GM12878 (cell line): ENCODE data around the gene SMIM35. TPM values are rescaled to one million over a fixed set of nuclear protein-coding genes. Genes with fewer than 3 reads are reported as not detected.

Experiments
- ATAC-seq: fragments of 200-7000 bp; cut with Tn5 transposase; 3 replicates; pipeline ENCODE4 v1.9.1; 2020; ENCODE audit warnings: mild to moderate bottlenecking, moderate library complexity
- BruUV-seq: library from RNA; stranded (reverse); fragments of 400-500 nt; replicated peaks from 2 replicates; lab custom pipeline; 2021; lab: Mats Ljungman, UMichigan
- CTCF ChIA-PET: fragments of 300-600 bp; sonication (Branson Sonifier 250); formaldehyde crosslinking; extraction: SDS; loops from one replicate; lab custom pipeline; 2021; ENCODE audit warnings: inconsistent platforms; lab: Yijun Ruan, JAX
- POLR2A ChIA-PET: fragments of 350-600 bp; formaldehyde crosslinking; extraction: SDS; loops from one replicate; lab custom pipeline; 2021; ENCODE audit warnings: inconsistent platforms; lab: Charles Lee
- RAD21 ChIA-PET: fragments of 300-600 bp; sonication (Branson Sonifier 250); formaldehyde crosslinking; loops from one replicate; lab custom pipeline; 2023; ENCODE audit warnings: antibody characterized with exemption; ENCODE audit not compliant: unreplicated experiment; lab: Charles Lee
- SMC1A ChIA-PET: fragments of 300-600 bp; sonication (Branson Sonifier 250); formaldehyde crosslinking; loops from one replicate; lab custom pipeline; 2023; ENCODE audit not compliant: unreplicated experiment, uncharacterized antibody; lab: Charles Lee
- DNase-seq: peaks from one replicate; pipeline ENCODE4 v3.0.0-alpha.2; 2011; ENCODE audit warnings: low read depth, low spot score
- FAIRE-seq: peaks from 3 replicates; lab custom pipeline; 2011; peaks lifted over from hg19 to GRCh38; lab: Jason Lieb, UNC
- H2AFZ ChIP-seq: 2 replicates; pipeline ENCODE4 v1.6.0; 2011; ENCODE audit warnings: low read depth, low read length, control low read depth; ENCODE audit not compliant: control insufficient read depth
- H3K27ac ChIP-seq: 2 replicates; pipeline ENCODE4 v1.5.1; 2011; ENCODE audit warnings: control low read depth; ENCODE audit not compliant: control insufficient read depth, insufficient read depth
- H3K27me3 ChIP-seq, 2 experiments: replicated peaks in 1 of 2; 2 replicates each; pipeline versions ENCODE4 v1.6.0 to v1.6.1; 2011; ENCODE audit warnings: low read length in 1 of 2; ENCODE audit not compliant: control insufficient read depth in 2 of 2, insufficient read depth in 2 of 2
- H3K36me3 ChIP-seq, 2 experiments: 2 replicates each; pipeline ENCODE4 v1.5.1; 2011; ENCODE audit warnings: low read length in 1 of 2; ENCODE audit not compliant: control insufficient read depth in 2 of 2, insufficient read depth in 2 of 2
- H3K4me1 ChIP-seq: 2 replicates; pipeline ENCODE4 v1.6.1; 2011; ENCODE audit warnings: mild to moderate bottlenecking, low read length, moderate library complexity, mixed read lengths; ENCODE audit not compliant: control insufficient read depth, insufficient read depth
- H3K4me2 ChIP-seq: 2 replicates; pipeline ENCODE4 v1.6.0; 2011; ENCODE audit warnings: control low read depth; ENCODE audit not compliant: control insufficient read depth, insufficient read depth
- H3K4me3 ChIP-seq: fragments of 200-600 bp; sonication (generic); 2 replicates; pipeline ENCODE4 v1.5.1; 2016
- H3K79me2 ChIP-seq: 2 replicates; pipeline ENCODE4 v1.6.0; 2011; ENCODE audit warnings: low read length; ENCODE audit not compliant: control insufficient read depth, insufficient read depth
- H3K9ac ChIP-seq: 2 replicates; pipeline ENCODE4 v1.8.0; 2011; ENCODE audit warnings: low read length, control low read depth, mixed read lengths; ENCODE audit not compliant: control insufficient read depth, insufficient read depth
- H3K9me3 ChIP-seq: replicated peaks from 3 replicates; pipeline ENCODE4 v1.5.1; 2011; ENCODE audit warnings: mild to moderate bottlenecking, low read length; ENCODE audit not compliant: control insufficient read depth, insufficient read depth
- H4K20me1 ChIP-seq: 2 replicates; pipeline ENCODE4 v1.6.0; 2011; ENCODE audit not compliant: control insufficient read depth, insufficient read depth
- BCL11A ChIP-seq: IDR thresholded peaks from 2 replicates; pipeline ENCODE4 v1.6.1; 2011; ENCODE audit warnings: low read depth, low read length
- FOXK2 ChIP-seq: fragments of 450-650 bp; IDR thresholded peaks from 2 replicates; pipeline ENCODE4 v1.6.1; 2017; ENCODE audit warnings: mild to moderate bottlenecking, moderate library complexity
- IKZF2 ChIP-seq, 2 experiments: fragments of 450-650 bp; IDR thresholded peaks; 2 replicates each; pipeline ENCODE4 v1.6.1; 2017; ENCODE audit warnings: mild to moderate bottlenecking in 2 of 2, moderate library complexity in 2 of 2
- MTA2 ChIP-seq: fragments of 450-650 bp; IDR thresholded peaks from 2 replicates; pipeline ENCODE4 v1.6.1; 2016; ENCODE audit warnings: low read depth, mild to moderate bottlenecking, moderate library complexity
- NFYB ChIP-seq: IDR thresholded peaks from 2 replicates; pipeline ENCODE4 v1.6.1; 2011; ENCODE audit warnings: low read depth, mild to moderate bottlenecking, low read length, improper control_type of control experiment, moderate library complexity; ENCODE audit not compliant: insufficient read depth
- PML ChIP-seq: IDR thresholded peaks from 2 replicates; pipeline ENCODE4 v1.6.1; 2012; ENCODE audit warnings: low read length, inconsistent platforms
- RUNX3 ChIP-seq: IDR thresholded peaks from 2 replicates; pipeline ENCODE4 v1.6.1; 2012; ENCODE audit warnings: low read length, inconsistent platforms
- SMC3 ChIP-seq: IDR thresholded peaks from 2 replicates; pipeline ENCODE4 v1.6.1; 2011; ENCODE audit warnings: low read length, improper control_type of control experiment, borderline replicate concordance
- SRF ChIP-seq, 2 experiments: IDR thresholded peaks; 2 replicates each; pipeline ENCODE4 v1.6.1; 2011; ENCODE audit warnings: low read depth in 2 of 2, low read length in 2 of 2, mild to moderate bottlenecking in 1 of 2, moderate library complexity in 1 of 2
- TBL1XR1 ChIP-seq: IDR thresholded peaks from 2 replicates; pipeline ENCODE4 v1.6.1; 2012; ENCODE audit warnings: low read depth, low read length, improper control_type of control experiment
- TCF3 ChIP-seq: IDR thresholded peaks from 2 replicates; pipeline ENCODE4 v1.6.1; 2012; ENCODE audit warnings: low read depth, mild to moderate bottlenecking, low read length, borderline replicate concordance; ENCODE audit not compliant: insufficient read depth
- YBX1 ChIP-seq: fragments of 450-650 bp; IDR thresholded peaks from 2 replicates; pipeline ENCODE4 v1.6.1; 2016; ENCODE audit warnings: antibody characterized with exemption
- WGBS: methylation state at CpG from one replicate; pipeline ENCODE4 v1.1.6; 2016; ENCODE audit warnings: low lambda C conversion rate; ENCODE audit not compliant: insufficient replicate concordance, insufficient coverage; ENCODE audit errors: missing lambda C conversion rate; 5-methylcytosine and 5-hydroxymethylcytosine counted together
- in situ Hi-C: fragments of 300-500 bp; cut with MboI; formaldehyde crosslinking; loops from 9 replicates; pipeline ENCODE4 v1.14.3; 2018; ENCODE audit warnings: mixed read lengths
- intact Hi-C: fragments of 100-400 bp; cut with micrococcal nuclease; formaldehyde crosslinking; loops from one replicate; pipeline ENCODE4 v1.14.2; 2022; ENCODE audit not compliant: unreplicated experiment
- polyA plus RNA-seq, 11 experiments: library from polyadenylated mRNA; depleted of rRNA in 4 of 11; unstranded in 6 of 11; stranded (reverse) in 5 of 11; fragments of >200 nt; fragmentation: Nextera tagmentation in 4 of 11; fragmentation: Illumina TruSeq in 1 of 11; extraction: Ambion mirVana in 4 of 11; extraction: Trizol in 1 of 11; gene quantifications; 1 replicate in 1 of 11; 2 replicates in 10 of 11; pipeline versions ENCODE4 v1.2.1 to v1.2.3, GENCODE V29; 2011 to 2016; ENCODE audit warnings: inconsistent platforms in 2 of 11, missing spikeins in 2 of 11, low read depth in 1 of 11
- total RNA-seq, 4 experiments: library from RNA; depleted of rRNA in 3 of 4; stranded (reverse); fragments of >200 nt in 3 of 4; fragmentation: Illumina TruSeq in 1 of 4; extraction: Trizol in 1 of 4; gene quantifications; 2 replicates each; pipeline versions ENCODE4 v1.2.1 to v1.2.3, GENCODE V29; 2013 to 2021
- TF ChIP-seq, protein P1 (sequence below): fragments of 450-650 bp; IDR thresholded peaks from 2 replicates; pipeline ENCODE4 v1.6.1; 2018; ENCODE audit warnings: mild to moderate bottlenecking, low read depth, moderate library complexity; ENCODE audit not compliant: partially characterized antibody
- TF ChIP-seq, protein P2 (sequence below): IDR thresholded peaks from 2 replicates; pipeline ENCODE4 v1.6.1; 2011; ENCODE audit warnings: low read depth, low read length, improper control_type of control experiment, borderline replicate concordance
- TF ChIP-seq, protein P3 (sequence below): IDR thresholded peaks from 2 replicates; pipeline ENCODE4 v1.6.1; 2012; ENCODE audit warnings: low read depth, low read length, improper control_type of control experiment

SMIM35 gene
- total and polyA plus RNA-seq, 10 of the 15 experiments (the other 5 are each of a cell fraction or from before 2014, with no cell fraction given) = 0.02 to 1.1 (median 0.05) TPM; not detected in 5

DNA sequence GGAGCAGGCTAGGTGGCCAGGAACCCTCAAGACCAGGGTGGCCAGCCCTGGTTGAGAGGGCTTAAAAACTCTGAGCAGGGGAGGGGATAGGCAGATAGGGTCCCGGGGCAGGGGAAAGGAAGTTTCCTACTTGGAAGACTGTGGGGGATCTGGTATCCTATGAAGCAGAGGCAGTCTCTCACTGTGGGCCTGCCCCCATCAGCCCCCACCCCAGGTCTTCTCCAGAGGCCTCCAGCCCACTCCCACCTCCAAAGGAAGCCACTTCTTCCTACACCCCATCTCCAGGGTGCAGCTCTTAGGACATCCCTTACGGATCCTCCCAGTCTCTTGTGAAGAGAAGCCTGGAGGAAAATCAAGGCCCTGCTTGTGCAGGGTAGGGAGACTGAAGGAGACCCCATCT lies 49.6 kb upstream of the SMIM35 start:
- no peak for ATAC-seq
- Histone ChIP-seq H3K4me3 (no peak overlapping the region), H3K4me2 (no peak overlapping the region), H3K36me3 (no peaks in the 10 kb centered on the region), H2AFZ (no peak overlapping the region), H4K20me1 (no peaks in the 10 kb centered on the region), H3K9me3 (no peaks in the 10 kb centered on the region), H3K79me2 (no peaks in the 10 kb centered on the region), H3K4me1 (no peaks in the 10 kb centered on the region), H3K9ac (no peak overlapping the region), H3K27ac (no peak overlapping the region), H3K27me3 (peaks cover 3% of the 10 kb centered on the region in 2 experiments; a peak in 3 of 4 replicates)
- POLR2A ChIA-PET = no interaction called here
- intact Hi-C loops (no loop called here), in situ Hi-C loops (no loop called here)
- DNase-seq = no peak
- SMC1A ChIA-PET = interaction anchor here (2.1 kb wide), 1 partner anchor 18 kb away, joined by 7 read pairs; no protein-coding TSS in a partner anchor
- 38% methylated on average over 1 of the region's 2 CpGs for WGBS
- RAD21 ChIA-PET = no interaction called here
- TF ChIP-seq PML = no peak
- TF ChIP-seq, protein P1, sequence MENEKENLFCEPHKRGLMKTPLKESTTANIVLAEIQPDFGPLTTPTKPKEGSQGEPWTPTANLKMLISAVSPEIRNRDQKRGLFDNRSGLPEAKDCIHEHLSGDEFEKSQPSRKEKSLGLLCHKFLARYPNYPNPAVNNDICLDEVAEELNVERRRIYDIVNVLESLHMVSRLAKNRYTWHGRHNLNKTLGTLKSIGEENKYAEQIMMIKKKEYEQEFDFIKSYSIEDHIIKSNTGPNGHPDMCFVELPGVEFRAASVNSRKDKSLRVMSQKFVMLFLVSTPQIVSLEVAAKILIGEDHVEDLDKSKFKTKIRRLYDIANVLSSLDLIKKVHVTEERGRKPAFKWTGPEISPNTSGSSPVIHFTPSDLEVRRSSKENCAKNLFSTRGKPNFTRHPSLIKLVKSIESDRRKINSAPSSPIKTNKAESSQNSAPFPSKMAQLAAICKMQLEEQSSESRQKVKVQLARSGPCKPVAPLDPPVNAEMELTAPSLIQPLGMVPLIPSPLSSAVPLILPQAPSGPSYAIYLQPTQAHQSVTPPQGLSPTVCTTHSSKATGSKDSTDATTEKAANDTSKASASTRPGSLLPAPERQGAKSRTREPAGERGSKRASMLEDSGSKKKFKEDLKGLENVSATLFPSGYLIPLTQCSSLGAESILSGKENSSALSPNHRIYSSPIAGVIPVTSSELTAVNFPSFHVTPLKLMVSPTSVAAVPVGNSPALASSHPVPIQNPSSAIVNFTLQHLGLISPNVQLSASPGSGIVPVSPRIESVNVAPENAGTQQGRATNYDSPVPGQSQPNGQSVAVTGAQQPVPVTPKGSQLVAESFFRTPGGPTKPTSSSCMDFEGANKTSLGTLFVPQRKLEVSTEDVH = no peak
- TF ChIP-seq YBX1 = no peak
- TF ChIP-seq TBL1XR1 = no peak
- no peak for FAIRE-seq
- CTCF ChIA-PET = interaction anchor here (1.1 kb wide), 1 partner anchor 9 kb away, joined by 3 read pairs; no protein-coding TSS in a partner anchor
- no TSS peak for BruUV-seq

GRCh38 chr11:118135796-118136165 lies 49.0 kb upstream of the SMIM35 start:
- whole genome bisulfite sequencing = 0% methylated on average over 1 of the region's 5 CpGs
- no peak overlapping the region for H3K4me3 ChIP-seq
- no peak for DNase-seq
- no peak overlapping the region for H3K4me2 ChIP-seq
- no peaks in the 10 kb centered on the region for H3K36me3 ChIP-seq
- ATAC-seq = no peak
- no peaks in the 10 kb centered on the region for H3K4me1 ChIP-seq
- RAD21 ChIA-PET = no interaction called here
- in situ Hi-C loops = no loop called here
- no TSS peak for BruUV-seq
- H4K20me1 ChIP-seq = no peaks in the 10 kb centered on the region
- H3K9ac ChIP-seq = no peak overlapping the region
- H3K9me3 ChIP-seq = no peaks in the 10 kb centered on the region
- H2AFZ ChIP-seq = no peak overlapping the region
- intact Hi-C loops = no loop called here
- SMC1A ChIA-PET = no interaction called here
- CTCF ChIA-PET = no interaction called here
- TF ChIP-seq NFYB (no peak), SRF (IDR thresholded peaks at IDR 0.05; ENCODE audit: low read depth in 2 of 2, low read length in 2 of 2) (no peak), IKZF2 (IDR thresholded peaks at IDR 0.05) (no peak), FOXK2 (no peak), TCF3 (no peak), BCL11A (no peak), RUNX3 (no peak), MTA2 (no peak), SMC3 (no peak)
- TF ChIP-seq, protein P2, sequence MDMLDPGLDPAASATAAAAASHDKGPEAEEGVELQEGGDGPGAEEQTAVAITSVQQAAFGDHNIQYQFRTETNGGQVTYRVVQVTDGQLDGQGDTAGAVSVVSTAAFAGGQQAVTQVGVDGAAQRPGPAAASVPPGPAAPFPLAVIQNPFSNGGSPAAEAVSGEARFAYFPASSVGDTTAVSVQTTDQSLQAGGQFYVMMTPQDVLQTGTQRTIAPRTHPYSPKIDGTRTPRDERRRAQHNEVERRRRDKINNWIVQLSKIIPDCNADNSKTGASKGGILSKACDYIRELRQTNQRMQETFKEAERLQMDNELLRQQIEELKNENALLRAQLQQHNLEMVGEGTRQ = no peak
- TF ChIP-seq, protein P3, sequence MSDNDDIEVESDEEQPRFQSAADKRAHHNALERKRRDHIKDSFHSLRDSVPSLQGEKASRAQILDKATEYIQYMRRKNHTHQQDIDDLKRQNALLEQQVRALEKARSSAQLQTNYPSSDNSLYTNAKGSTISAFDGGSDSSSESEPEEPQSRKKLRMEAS = no peak
- POLR2A ChIA-PET = interaction anchor here (0.5 kb wide), 1 partner anchor 10 kb away, joined by 3 read pairs; no protein-coding TSS in a partner anchor
- no peak overlapping the region for H3K27ac ChIP-seq
- no peak for FAIRE-seq
- H3K27me3 ChIP-seq = peaks cover 3 to 5% of the 10 kb centered on the region in 2 experiments; a peak in 3 of 4 replicates
- no peaks in the 10 kb centered on the region for H3K79me2 ChIP-seq
